Activated gamma-delta T cell treated with anti-CD3 and anti-CD28 coated beads, Interleukin-2, amount 50 U/mL, for 16 hours (primary cell): Measurements from ENCODE around the gene SNTG2.
"Not testable (repeated sequence)": the region's sequence is repeated elsewhere in the genome, so short reads cannot be mapped to it uniquely, and the experiment has no call there.

Source experiments
- DNase-seq: peaks from one replicate; pipeline ENCODE4 v3.0.0-alpha.2; 2020; ENCODE audit warnings: low read depth

SNTG2 gene

DNA sequence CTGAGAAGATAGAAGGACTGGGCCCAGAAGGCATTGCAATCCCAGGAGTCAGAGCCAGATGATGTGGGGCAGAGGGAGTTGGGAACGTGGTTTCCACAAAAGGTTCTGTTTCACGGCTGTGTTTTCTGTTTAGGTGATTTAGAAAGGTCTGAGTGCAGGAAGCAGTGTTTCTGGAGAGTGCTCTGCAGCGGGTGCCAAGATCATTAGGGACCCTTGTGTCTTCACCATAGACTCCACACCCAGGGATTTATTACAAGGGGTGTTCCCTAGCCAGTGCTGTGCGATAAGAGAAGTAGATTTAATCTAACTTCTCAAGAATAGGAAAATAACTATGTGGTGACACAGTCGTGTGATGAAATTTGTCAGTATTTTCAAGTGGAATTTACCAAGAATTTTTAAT lies 241.5 kb downstream of the SNTG2 start:
- DNase-seq, result no peak

DNA sequence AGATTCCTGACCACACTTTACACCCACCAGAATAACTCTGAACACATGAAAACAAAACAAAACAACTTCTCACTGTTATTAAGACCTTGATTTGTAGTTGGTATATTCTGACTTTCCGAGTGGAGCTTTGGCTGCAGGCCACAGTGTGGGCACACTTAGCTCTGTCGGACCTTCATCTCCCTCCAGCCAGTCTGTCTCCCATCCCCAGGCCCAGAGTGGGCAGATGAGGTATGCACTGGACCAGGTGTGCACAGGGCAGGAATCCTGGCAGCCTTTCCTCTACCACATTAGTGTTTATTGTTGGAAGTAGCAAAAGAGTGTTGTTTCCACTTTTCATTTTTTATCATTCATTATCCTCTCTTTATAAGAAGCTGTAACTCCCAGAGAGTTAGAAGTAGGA lies 243.2 kb downstream of the SNTG2 start:
- DNase-seq, result no peak

DNA sequence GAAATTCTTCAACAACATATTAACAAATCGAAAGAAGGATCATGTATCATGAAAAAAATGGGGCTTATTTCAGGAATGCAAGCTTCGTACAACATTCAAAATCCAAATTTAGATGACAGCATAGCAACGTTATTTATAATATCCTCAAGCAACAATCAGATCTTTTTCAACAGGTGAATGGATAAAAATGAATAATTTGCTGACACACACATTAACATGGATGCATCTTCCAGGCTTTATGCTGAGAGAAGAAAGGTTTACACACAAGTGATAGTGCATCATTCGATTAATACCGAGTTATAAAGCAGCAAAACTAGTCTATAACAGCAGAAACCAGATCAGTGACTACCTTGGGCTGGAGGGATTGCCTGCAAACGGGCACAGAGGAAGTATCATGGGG lies 253.1 kb downstream of the SNTG2 start:
- DNase-seq, result no peak

DNA sequence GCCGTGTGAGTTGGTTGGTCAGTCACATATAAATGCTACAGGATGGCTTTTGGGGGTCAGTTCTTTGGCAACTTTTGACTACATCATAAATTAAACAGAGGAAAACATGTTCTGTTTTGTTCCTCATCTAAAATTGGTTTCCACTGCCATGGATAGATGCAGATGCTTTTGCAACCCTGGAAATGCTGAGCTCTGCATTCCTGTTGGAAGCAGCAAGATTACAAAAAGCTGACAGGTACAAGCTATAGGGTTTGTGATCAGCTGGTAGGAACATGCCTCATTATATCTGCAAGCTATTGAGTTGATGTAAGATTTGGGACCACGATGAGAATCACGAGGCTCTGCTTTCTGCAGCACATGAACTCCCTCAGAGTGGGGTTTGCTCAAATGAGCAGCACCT lies 255.2 kb downstream of the SNTG2 start:
- no peak for DNase-seq

DNA sequence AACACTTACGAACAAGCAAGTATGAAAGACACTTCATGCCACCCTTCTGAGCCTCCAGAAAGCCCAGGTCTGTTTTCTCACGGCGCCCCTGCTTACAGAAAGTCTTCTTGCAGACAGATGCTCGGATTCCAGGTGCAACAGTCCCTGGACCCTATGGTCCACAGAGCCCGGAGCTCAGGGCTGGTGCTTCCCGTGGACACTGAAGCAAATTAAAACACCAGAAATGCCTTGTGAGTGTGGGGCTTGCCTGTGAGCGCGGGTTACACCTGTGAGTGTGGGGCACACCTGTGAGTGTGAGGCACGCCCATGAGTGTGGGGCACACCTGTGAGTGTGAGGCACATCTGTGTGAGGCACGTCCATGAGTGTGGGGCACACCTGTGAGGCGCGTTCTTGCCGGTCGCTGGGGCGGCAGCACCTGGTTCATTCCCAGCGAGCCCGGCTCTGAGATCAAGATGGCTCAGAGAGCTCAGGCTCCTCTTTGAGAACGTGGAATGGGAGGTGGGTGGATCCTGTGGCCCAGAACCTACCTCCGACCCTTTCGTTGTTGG lies 257.4 kb downstream of the SNTG2 start:
- DNase-seq, result no peak

DNA sequence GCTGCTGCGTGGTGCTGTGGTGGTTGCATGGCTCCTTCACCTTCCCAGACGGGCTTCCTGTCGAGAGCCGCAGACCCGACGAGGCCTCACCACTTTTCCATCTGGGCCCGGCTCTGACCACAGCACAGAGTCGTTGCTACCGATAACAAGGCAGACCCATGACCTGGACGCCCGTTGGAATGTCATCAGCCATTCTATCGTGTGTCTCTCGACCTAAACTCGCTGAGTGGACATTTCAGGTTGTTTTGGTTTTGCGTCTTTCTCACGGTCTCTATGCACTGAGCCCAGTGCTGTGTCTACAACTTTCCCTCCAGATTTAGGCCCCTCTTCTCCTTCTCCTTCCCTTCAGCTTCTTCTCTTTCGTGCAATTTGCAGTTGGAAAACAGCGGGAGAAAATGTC lies 257.9 kb downstream of the SNTG2 start:
- DNase-seq, result no peak

DNA sequence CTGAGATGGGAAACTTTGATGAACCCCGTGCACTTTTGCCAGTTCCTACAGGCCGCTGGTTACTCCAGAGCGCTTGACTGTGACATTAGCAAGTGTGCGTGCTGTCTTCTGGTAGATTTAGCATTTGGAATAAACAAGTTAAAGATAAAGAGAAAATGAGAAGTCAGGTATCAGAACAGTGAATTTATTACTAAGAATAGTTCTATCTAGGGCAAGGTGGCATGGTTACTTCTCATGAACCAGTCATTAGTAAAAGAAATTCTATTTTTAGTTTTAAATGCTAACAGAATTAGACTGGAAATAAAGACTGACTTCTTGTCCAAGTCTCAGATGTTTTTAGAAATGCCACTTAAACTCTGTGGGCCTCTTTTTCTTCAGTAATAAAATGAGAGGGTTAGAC lies 258.6 kb downstream of the SNTG2 start:
- DNase-seq, result no peak

DNA sequence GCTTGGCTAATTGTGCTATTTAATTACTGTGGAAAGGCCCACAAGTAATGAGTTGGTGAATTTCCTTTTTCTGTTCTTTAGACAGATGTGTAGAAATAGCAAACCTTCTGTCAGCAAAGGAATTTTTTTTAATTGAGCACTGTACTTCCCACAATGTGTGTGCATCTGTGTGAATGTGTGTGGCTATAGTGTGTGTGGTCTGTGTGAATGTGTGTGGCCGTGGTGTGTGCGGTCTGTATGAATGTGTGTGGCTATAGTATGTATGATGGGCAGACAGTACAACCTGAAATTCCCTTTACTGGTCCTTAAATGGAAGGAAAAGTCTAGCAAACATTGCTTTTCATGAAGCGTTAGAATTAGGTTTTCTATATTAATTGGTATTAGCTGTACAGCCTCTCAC lies 259.1 kb downstream of the SNTG2 start:
- no peak for DNase-seq

DNA sequence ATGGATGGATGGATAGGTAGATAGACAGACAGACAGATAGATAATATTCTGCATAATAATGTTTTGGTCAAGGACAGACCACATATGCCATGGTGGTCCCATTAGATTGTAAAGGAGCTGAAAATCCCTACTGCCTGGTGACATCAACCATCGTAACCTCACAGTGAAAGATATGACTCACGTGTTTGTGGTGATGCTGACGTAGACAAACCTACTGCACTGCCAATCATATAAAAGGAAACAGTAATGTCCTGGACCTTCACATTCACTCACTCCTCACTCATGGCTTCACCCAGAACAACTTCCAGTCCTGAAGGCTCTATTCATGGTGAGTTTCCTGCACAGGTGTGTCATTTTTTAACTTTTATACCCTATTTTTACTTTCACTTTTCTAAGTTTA lies 259.7 kb downstream of the SNTG2 start:
- DNase-seq, result no peak

DNA sequence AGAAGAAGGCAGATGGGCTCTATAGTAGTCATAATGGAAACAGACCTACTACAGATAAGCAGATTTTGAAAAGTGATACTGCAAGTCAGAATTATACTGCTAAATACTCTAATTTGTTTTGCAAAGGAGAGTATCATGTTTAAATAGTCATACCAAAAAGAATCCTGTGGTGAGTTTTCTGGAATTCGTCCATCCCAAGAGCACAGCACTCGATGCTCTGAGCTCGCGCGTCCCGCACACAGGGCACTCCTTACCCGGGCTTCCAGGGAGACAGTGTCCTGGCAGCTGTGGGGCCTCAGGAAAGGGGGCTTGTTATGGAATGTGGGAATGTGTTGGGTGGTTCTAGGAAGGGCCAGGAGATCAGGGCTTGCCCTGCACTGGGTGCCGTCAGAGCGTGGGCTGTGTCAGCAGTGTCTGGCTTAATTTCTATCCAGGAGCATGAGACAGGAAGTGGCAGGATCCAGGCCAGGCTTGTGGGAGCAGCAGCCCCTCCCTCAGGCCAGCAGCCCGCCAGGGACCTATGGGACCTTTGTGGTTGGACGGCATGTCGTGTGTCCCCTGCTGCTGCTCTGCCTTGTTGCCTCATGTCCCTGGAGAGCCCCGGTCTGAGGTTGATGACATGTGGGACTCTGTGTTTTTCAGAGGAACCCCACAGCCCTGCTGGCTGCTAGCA lies 269.4 kb downstream of the SNTG2 start:
- no peak for DNase-seq

DNA sequence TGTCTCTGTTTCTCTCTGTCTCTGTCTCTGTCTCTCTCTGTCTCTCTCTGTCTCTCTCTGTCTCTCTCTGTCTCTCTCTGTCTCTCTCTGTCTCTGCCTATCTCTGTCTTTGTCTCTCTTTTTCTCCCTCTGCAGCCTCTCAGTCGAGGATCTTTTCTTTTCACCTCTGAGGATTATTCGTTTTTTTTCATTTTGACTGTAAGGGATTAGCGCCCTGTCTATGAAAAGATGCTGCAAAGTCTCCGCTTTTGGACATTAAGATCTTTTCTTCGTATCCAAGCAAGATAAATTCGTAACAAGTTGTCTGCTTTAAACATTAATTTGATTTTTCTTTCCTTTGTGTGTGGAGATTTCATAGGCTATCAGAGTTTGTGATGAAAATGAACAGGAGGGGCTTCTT lies 271.4 kb downstream of the SNTG2 start:
- no peak for DNase-seq

DNA sequence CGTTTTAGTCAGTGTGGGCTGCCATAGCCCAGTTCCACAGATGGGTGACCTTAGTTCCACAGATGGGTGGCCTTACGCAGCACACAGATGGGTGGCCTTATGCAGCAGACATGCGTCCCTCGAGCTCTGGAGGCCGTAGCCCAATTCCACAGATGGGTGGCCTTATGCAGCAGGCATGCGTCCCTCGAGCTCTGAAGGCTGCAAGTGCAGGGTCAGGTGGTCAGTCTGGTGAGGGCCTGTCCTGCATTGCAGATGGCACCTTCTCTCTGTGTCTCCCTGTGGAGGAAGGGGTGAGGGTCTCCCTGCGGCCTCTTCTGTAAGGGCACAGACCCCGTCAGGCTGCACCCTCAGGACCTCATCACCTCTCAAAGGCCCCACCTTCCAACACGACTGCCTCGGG lies 273.1 kb downstream of the SNTG2 start:
- DNase-seq, result no peak

DNA sequence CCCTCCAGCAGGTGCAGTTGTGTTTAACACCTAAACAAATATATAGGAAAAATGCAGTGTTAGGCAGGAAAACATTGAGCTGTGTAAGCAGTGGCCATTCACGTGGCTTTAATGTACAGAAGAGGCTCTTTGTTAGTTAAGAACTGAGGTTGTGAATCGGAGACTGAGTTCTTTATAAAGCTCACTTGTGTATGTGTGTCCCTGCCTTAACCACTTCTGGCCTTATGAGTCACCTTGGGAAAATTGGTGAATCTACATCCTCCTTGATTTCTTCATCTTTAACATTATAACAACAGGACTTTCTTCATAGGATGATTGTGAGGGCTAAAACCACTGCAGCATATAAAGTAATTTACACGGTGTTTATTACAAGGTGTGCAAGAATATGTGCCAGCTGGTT lies 274.3 kb downstream of the SNTG2 start:
- DNase-seq, result no peak

DNA sequence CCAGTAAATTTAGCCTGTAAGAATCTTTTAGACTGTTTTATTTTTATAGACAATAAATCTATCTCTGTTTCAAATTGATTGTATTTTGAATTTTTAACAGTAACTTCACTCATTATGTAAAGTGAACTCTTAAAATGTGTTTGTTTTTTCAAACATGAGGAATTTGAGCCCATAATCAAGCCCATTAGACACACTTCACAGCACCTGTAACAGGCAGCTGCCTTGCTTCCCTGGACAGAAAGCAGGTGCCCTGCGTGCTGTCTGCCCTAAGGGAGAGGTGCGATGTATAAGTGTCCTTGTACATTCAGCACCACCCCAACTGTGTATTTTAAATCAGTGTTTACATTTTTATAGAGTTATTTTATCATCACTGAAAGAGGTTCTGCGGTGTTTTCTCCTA lies 276.1 kb downstream of the SNTG2 start:
- DNase-seq, result no peak

DNA sequence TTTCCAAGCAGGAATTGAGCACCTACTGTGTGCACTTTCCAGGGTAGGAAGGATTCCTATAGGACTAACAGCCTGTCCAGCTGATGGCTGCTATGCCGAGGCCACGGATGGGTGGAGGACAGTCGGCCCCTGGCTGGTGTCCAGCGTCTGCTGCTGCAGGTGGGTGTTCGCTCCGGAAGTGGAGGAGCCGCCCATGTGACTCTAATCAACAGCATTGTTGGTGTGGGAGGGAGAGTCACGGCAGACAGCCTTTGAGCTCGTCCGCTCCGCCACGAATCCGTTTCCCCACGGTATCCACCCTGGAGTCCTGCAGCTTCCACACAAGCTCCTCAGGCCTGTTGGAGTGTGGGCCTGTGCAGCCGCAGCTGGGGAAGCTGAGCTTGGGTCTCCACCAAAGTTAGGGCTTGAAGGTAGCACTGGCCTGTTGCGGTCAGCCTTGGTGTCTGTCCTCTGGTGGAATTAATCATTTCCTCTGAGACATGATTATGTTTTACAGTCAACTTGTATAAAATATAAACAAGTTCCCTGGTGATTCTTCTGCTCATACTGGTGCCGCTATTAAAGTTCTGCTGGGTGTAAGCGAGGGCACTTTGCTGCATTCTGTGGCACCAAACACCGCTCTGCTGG lies 276.7 kb downstream of the SNTG2 start:
- DNase-seq, result no peak

DNA sequence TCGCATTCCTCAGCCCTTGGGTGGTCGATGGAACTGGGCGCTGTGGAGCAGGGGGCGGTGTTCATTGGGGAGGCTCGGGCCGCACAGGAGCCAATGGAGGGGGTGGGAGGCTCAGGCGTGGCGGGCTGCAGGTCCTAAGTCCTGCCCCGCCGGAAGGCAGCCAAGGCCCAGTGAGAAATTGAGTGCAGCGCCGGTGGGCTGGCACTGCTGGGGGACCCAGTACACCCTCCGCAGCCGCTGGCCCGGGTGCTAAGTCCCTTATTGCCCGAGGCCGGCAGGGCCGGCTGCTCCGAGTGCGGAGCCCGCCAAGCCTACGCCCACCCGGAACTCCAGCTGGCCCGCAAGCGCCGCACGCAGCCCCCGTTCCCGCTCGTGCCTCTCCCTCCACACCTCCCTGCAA lies 278.9 kb downstream of the SNTG2 start:
- not testable (repeated sequence) for DNase-seq

DNA sequence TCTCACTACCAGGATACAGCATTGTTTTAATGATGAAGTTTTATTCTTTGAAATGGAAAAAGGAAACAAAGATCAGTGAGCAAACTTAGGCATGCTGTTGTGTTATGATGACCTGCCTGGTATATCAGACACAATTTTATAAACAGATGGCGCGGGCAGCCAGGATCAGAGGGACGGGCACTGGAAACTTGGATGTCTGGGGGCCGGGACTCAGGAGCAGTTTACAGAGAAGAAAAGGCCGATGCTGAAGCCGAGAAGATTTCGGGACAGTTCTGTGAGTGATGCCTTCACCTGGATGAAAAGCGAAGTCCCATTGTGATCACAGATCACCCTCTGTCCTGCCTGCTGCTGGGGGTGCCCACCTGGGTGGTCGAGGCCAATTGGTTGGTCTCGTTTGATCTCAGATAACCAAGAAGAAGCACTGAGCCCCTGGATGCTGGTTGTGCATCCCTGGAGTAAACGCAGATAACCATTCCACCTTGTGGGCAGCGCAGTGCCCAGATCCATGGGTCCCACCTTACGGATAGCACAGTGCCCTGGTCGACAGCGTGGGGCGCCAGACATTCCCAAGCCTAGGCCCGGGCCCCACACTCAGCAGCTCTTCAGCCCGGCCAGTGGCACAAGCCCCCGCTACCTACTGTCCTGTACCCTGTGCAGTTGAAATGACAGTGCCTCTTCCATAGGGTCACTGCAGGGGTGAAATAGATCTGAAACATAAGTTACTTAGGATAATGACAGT lies 279.7 kb downstream of the SNTG2 start:
- no peak for DNase-seq

DNA sequence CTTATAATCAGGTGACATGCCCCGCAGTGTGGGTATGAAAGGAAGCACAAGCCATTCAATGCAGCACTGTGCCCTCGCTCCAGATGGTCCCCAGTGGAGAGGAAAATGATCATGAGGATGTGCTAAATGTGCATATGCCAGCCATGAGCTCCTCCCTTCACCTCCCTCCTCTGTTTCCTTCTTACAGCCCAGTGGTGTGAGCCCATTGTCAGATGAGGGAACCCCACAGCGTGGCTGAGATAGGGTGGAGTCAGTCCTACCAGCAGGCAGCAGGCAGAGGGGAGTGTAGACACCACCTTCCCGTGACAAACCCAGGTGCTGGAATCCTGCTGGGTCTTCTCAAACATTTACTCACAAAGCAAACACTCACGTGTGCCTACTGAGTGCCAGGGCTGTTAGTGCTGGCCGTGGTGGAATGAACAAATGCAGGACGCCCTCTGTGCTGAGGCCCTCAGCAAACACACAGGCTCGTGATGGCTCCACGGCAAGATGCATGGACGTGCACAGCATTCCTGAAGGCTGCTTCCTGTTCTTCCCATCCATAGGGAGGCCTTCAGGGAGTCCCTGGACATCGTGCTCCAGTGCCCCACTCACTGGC lies 280.9 kb downstream of the SNTG2 start:
- no peak for DNase-seq

DNA sequence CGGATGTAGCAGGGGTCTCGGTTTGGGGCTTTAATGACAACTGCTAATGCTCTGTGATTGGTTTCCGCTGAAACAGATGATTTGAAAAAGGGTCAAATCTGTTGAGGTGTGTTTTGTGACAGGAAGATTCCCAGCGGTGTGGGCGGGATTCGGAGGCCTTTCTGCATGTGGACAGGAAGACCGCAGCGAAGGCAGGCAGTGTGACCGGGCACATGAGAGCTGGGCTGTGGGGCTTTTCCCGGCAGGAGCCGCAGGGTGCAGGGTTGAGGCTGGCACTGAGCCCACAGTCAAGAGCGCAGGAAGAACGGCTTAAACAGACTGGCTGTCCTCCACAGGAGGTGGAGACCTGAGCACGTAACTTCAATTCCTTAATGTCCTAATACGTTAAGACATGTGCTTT lies 282.6 kb downstream of the SNTG2 start:
- DNase-seq, result no peak

DNA sequence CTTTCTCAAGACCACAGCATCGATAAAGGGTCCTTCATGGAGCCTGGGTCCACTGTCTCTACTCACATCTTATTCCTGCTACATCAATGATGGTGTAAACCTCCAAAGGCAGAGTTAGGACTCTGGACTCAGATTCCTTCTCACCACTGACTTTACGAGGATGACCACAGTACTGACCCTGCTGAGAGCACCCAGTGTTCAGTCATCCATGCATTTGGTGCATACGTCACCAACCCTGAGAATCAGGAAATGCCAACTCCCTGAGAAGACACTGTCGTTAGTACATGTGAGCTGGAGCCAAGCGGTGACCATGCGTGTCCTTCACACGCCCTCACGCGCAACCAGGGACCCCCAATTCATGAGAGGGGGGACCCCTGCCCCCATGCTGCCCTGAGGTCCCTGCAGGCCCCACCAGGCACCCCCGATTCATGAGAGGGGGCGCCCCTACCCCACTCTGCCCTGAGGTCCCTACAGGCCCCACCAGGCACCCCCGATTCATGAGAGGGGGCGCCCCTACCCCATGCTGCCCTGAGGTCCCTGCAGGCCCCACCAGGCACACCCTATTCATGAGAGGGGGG lies 284.2 kb downstream of the SNTG2 start:
- no peak for DNase-seq

DNA sequence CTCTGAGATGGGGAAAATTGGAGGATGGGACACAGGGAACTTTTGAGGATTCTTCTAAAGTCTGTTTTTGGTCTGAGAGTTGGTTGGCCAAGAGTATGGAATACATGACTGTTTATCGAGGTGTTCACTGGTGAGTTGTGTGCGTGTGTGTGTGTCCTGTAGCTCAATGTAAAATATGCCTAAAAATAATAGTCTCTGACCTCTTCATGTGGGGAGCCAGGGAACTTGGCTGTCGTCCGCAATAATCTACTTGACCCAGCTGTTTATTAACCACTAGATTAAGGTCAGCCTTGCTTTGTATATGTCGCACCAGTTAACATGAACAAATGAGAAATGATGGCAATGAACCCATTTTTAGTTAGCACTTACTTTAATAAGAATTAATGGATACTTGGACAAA lies 285.2 kb downstream of the SNTG2 start:
- no peak for DNase-seq

DNA sequence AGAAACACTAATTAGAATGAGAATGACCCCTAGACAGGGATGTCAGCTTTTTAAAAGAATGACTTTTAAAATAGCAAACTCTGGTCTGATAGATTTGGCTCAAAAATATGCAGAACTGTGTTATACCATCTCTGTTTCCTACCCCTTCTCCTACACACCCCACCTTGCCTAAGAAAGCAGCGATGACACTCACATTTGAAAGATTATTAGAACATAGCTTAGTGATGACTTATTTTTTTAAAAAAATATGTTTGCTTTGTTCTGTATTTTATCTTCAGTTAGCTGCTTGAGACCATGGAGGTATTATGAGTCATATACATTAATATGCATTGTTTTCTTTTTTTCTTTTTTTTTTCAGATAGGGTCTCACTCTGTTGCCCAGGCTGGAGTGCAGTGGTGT lies 286.0 kb downstream of the SNTG2 start:
- no peak for DNase-seq

DNA sequence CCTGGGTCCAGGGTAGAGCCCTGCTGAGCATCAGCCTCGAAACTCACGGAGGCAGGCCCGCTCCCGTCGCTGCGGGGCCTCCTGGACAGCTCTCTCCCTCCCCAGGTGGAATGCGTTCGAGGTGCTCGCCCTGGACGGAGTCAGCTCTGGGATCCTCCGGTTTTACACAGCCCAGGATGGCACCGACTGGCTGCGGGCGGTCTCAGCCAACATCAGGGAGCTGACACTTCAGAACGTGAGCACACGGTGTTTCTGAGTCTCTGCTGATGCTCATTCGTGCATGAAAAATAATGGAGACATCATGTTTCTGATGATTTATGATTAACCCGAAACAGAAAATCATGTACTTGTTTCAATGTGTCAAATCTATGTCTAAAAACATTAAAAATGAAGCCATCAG lies 287.1 kb downstream of the SNTG2 start:
- DNase-seq, result no peak
